ENCODE results near the gene TSPAN4. TPM values are rescaled to one million over a fixed set of nuclear protein-coding genes. Genes with fewer than 3 reads are reported as not detected.

The TSPAN4 gene
- total and polyA plus RNA-seq, 10 donors, result 32.1 to 140 (median 107) TPM

DNA sequence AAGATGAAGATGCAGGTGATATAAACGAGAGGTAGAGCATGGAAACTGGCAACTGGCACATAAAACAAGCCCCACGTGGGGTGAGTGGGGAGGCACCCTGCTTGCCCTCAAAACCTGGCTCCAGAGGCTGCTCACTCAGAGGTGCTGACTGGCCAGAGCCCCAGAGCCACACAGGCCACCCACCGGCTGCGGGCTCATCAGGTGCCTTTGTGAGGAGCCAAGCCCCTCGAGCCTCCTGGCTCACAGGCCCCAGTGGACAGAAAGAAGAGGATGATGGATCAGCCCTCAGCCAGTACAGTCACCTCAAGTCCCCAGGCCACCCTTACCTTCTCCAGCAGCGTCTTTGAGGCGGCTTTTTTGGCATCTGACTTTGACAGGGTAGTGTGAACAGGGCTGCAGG, 61.7 kb downstream of the TSPAN4 start:
- DNase-seq, result no peak
- 94 to 96% (median 94%) methylated on average over 6 to 7 of the region's 7 CpGs for WGBS, 5 donors
- H3K4me1 ChIP-seq, result peaks cover 0 to 22% (median 18%) of the 10 kb centered on the region in 6 donors

DNA sequence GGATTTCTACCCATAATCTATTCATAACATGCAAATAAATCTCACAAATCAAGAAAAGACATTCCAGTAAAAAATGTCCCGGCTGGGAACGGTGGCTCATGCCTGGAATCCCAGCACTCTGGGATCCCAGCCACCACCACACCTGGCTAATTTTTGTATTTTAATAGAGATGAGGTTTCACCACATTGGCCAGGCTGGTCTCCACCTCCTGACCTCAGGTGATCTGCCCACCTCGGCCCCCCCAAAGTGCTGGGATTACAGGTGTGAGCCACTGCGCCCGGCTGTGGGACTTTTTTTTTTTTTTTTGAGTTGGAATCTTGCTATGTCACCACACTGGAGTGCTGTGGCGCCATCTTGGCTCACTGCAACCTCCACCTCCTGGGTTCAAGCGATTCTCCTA, 63.3 kb downstream of the TSPAN4 start:
- WGBS, 5 donors, result 90 to 96% (median 91%) methylated on average over 7 of the region's 7 CpGs
- Histone ChIP-seq H3K4me3 (no peak overlapping the region), H3K27ac (no peak overlapping the region), H3K36me3 (peaks cover 10 to 83% (median 40%) of the 10 kb centered on the region in 6 donors), H3K4me1 (peaks cover 0 to 33% (median 28%) of the 10 kb centered on the region in 6 donors), H3K9me3 (no peaks in the 10 kb centered on the region), H3K27me3 (replicated peaks in 1 of 7) (no peaks in the 10 kb centered on the region)
- no peak for DNase-seq
- intact Hi-C loops (cut with DNase I; ENCODE audit: low total_unique reads), result no loop called here
- TF ChIP-seq POLR2A (IDR thresholded peaks at IDR 0.05) (no peak), POLR2AphosphoS5 (IDR thresholded peaks at IDR 0.05) (no peak)
- TF ChIP-seq, protein P1, sequence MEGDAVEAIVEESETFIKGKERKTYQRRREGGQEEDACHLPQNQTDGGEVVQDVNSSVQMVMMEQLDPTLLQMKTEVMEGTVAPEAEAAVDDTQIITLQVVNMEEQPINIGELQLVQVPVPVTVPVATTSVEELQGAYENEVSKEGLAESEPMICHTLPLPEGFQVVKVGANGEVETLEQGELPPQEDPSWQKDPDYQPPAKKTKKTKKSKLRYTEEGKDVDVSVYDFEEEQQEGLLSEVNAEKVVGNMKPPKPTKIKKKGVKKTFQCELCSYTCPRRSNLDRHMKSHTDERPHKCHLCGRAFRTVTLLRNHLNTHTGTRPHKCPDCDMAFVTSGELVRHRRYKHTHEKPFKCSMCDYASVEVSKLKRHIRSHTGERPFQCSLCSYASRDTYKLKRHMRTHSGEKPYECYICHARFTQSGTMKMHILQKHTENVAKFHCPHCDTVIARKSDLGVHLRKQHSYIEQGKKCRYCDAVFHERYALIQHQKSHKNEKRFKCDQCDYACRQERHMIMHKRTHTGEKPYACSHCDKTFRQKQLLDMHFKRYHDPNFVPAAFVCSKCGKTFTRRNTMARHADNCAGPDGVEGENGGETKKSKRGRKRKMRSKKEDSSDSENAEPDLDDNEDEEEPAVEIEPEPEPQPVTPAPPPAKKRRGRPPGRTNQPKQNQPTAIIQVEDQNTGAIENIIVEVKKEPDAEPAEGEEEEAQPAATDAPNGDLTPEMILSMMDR (IDR thresholded peaks at IDR 0.05 in 8 of 11, conservative IDR thresholded peaks at IDR 0.05 in 3 of 11), result no peak

More for the DNA sequence above, 61.7 kb downstream of the TSPAN4 start:
- TF ChIP-seq POLR2AphosphoS5 (IDR thresholded peaks at IDR 0.05), result no peak
- TF ChIP-seq, protein P1 (IDR thresholded peaks at IDR 0.05 in 8 of 11, conservative IDR thresholded peaks at IDR 0.05 in 3 of 11), result no peak
- no peak for TF ChIP-seq POLR2A (IDR thresholded peaks at IDR 0.05)
- H3K9me3 ChIP-seq, result no peaks in the 10 kb centered on the region
- no peak overlapping the region for H3K27ac ChIP-seq
- peaks cover 15 to 99% (median 55%) of the 10 kb centered on the region in 6 donors for H3K36me3 ChIP-seq
- intact Hi-C loops (cut with DNase I; ENCODE audit: low total_unique reads), result no loop called here
- no peaks in the 10 kb centered on the region for H3K27me3 ChIP-seq (replicated peaks in 1 of 7)
- H3K4me3 ChIP-seq, result no peak overlapping the region

DNA sequence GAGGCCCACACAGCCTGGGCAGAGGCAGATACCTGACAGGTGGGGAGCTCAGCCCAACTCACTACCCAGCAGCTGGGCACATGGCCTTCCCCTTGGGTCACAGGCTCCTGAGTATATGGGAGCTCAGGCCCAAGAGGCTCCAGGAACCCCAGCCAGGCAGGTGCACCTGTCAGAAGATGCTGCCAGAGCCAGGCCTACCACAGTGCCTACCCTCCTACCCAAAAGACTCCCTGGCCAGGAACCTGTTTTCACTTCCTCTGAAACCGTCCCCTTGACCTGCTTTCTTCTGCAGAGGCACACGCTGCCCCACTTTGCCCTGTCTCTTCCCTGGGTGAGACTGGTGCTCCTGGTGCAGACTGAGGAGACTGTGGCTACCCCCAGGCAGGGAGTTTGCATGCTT, 65.0 kb downstream of the TSPAN4 start:
- no peak for DNase-seq
- TF ChIP-seq POLR2AphosphoS5 (IDR thresholded peaks at IDR 0.05), result no peak
- TF ChIP-seq, protein P1 (IDR thresholded peaks at IDR 0.05 in 8 of 11, conservative IDR thresholded peaks at IDR 0.05 in 3 of 11), result no peak
- no peak for TF ChIP-seq POLR2A (IDR thresholded peaks at IDR 0.05)
- intact Hi-C loops (cut with DNase I; ENCODE audit: low total_unique reads), result no loop called here
- Histone ChIP-seq H3K27ac (peak overlapping the region in 2 of 8 donors; percentile 6 to 40), H3K36me3 (peaks cover 5 to 66% (median 23%) of the 10 kb centered on the region in 6 donors), H3K4me3 (no peak overlapping the region), H3K4me1 (peaks cover 5 to 47% (median 38%) of the 10 kb centered on the region in 6 donors), H3K9me3 (no peaks in the 10 kb centered on the region), H3K27me3 (replicated peaks in 1 of 7) (no peaks in the 10 kb centered on the region)
- WGBS, 5 donors, result 39 to 65% (median 58%) methylated on average over 2 of the region's 2 CpGs

DNA sequence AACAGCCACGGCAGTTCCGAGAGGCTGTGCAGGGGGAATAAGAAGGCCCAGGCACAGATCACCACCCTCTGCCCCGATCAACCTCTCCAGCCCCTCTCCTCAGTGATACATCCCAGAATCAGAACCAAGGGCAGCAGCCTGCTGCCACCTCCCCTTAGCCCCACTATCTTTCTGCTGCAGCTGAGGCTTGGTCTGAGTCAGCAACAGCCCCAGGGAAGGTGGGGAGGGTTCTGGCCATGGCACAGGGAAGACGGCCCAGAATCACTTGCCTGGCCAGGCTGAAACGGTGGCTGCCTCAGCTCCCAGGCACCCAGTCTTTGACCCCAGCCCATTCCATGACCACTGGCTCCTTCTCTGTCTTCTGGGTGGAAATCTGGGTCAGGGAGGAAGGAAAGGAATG, 65.6 kb downstream of the TSPAN4 start:
- H3K9me3 ChIP-seq, result no peaks in the 10 kb centered on the region
- intact Hi-C loops (cut with DNase I; ENCODE audit: low total_unique reads), result no loop called here
- 85 to 88% (median 87%) methylated on average over 5 of the region's 5 CpGs; no CpG with 5 or more reads in 1 of the 5 donors for WGBS, 5 donors
- H3K4me1 ChIP-seq, result peaks cover 5 to 52% (median 38%) of the 10 kb centered on the region in 6 donors
- DNase-seq, result no peak
- H3K36me3 ChIP-seq, result peaks cover 5 to 60% (median 16%) of the 10 kb centered on the region in 6 donors
- no peak overlapping the region for H3K4me3 ChIP-seq
- H3K27me3 ChIP-seq (replicated peaks in 1 of 7), result no peaks in the 10 kb centered on the region
- no peak for TF ChIP-seq POLR2AphosphoS5 (IDR thresholded peaks at IDR 0.05)
- TF ChIP-seq, protein P1 (IDR thresholded peaks at IDR 0.05 in 8 of 11, conservative IDR thresholded peaks at IDR 0.05 in 3 of 11), result no peak
- peak overlapping the region in 2 of 8 donors; percentile 9 to 40 for H3K27ac ChIP-seq

All from spleen (tissue), 11 donors.